Left lobe of liver (tissue), 2 donors: ENCODE data around the gene SLC25A29. TPM values are rescaled to one million over a fixed set of nuclear protein-coding genes. Genes with fewer than 3 reads are reported as not detected.

Experiments
- ATAC-seq: fragments of 200-7000 bp; cut with Tn5 transposase; one replicate; pipeline ENCODE4 v1.9.1; 2020; ENCODE audit warnings: mild to moderate bottlenecking, moderate library complexity
- DNase-seq: peaks from one replicate; pipeline ENCODE4 v3.0.0-alpha.2; 2020; ENCODE audit warnings: low spot score
- total RNA-seq: library from RNA; stranded (reverse); gene quantifications from one replicate; pipeline ENCODE4 v1.2.1, GENCODE V29; 2021
- donor health status: DM: no; HTN: no; CAD: no; lungs with moderate emphysema.
- donor health status: DM: no; HTN: yes; CAD: no.

The SLC25A29 gene
- total RNA-seq, 1 donor from 2014 or later = 34.1 TPM

GRCh38 chr14:100246809-100247428 is 59.3 kb downstream of the SLC25A29 start:
- DNase-seq = no peak

GRCh38 chr14:100243020-100243419 is 63.2 kb downstream of the SLC25A29 start:
- no peak for ATAC-seq
- no peak for DNase-seq

More at GRCh38 chr14:100246809-100247428, 59.3 kb downstream of the SLC25A29 start:
- peak; percentile 90 for ATAC-seq

- DNase-seq (no peak), ATAC-seq (no peak)
Observed at GRCh38 chr14:100241279-100241678, 65.0 kb downstream of the SLC25A29 start.

Other genes with a start within 250 kb of the SLC25A29 start
- 76.2 TPM for gene EVL, start 241.0 kb downstream of the SLC25A29 start, total RNA-seq
- 0.93 TPM for gene DEGS2, start 146.8 kb downstream of the SLC25A29 start, total RNA-seq
- 34.2 TPM for gene YY1, start 67.3 kb downstream of the SLC25A29 start, total RNA-seq
- gene SLC25A47, start 16.9 kb upstream of the SLC25A29 start, total RNA-seq = 191 TPM
- gene WDR25, start 70.0 kb upstream of the SLC25A29 start, total RNA-seq = 5.0 TPM